SK-N-DZ (cell line): ENCODE measurements around the gene CDH7. TPM values are rescaled to one million over a fixed set of nuclear protein-coding genes. Genes with fewer than 3 reads are reported as not detected.
A peak's percentile ranks its signal among the peaks of the same experiment; 100 is the strongest.

Experiments used
- DNase-seq: peaks from one replicate; pipeline ENCODE4 v3.0.0-alpha.2; 2015; ENCODE audit warnings: low spot score
- polyA plus RNA-seq, 2 experiments: library from polyadenylated mRNA; depleted of rRNA; stranded (reverse); fragments of >200 nt; gene quantifications; 2 replicates each; pipeline ENCODE4 v1.2.3, GENCODE V29; 2014

Gene CDH7, protein sequence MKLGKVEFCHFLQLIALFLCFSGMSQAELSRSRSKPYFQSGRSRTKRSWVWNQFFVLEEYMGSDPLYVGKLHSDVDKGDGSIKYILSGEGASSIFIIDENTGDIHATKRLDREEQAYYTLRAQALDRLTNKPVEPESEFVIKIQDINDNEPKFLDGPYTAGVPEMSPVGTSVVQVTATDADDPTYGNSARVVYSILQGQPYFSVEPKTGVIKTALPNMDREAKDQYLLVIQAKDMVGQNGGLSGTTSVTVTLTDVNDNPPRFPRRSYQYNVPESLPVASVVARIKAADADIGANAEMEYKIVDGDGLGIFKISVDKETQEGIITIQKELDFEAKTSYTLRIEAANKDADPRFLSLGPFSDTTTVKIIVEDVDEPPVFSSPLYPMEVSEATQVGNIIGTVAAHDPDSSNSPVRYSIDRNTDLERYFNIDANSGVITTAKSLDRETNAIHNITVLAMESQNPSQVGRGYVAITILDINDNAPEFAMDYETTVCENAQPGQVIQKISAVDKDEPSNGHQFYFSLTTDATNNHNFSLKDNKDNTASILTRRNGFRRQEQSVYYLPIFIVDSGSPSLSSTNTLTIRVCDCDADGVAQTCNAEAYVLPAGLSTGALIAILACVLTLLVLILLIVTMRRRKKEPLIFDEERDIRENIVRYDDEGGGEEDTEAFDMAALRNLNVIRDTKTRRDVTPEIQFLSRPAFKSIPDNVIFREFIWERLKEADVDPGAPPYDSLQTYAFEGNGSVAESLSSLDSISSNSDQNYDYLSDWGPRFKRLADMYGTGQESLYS
- polyA plus RNA-seq (2014; cell fraction: cytosol; rRNA removed), result 0.08 and 0.43 TPM in 2 replicates
- polyA plus RNA-seq (2014; cell fraction: nucleus; rRNA removed), result 0.22 and 0.24 TPM in 2 replicates

DNA sequence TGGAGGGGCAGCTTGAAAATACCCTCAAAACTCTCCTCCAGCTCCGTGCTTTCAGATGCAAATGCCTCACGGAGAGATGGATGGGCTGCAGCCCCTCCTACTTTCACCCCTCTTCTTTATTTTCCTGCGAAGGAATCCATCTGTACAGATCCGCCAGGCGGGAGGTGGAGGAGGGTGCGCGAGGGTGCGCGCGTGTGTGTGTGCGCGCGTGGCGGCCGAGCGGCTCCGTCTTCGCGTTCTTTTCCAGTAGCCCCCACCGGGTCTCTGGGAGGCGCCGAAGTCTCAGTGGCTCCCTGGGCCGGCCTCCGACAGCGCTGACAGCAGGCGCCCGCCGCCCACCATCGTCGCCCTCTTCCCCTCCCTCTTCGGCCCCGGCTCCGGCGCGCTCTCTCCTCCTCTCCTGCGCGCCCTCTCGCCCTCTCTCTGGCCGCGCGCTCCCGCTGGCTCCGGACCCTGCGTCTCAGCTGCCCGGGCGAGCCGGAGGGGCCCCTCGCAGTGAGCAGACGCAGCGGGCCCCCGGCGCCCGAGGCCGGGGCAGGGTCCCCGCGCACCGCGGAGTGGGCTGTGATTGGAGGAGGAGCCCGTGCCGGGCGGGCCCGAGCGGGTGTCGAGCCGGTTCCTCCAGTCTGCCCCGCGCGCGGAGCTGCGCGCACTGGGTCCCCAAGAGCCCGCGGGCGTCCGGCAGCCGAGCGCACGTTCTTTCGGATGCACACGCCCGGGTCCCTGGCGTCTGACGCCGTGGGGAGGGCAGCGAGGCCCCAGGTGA lies at the start of gene CDH7:
Gene CDH7 (plus strand): TSS at position 624 of the 766 bp plus-strand sequence. CDS start 11,831 bp downstream, outside the sequence.
- DNase-seq, result peak; percentile 39

- no peak for DNase-seq
Observed at GRCh38 chr18:65704046-65704445, 46.8 kb upstream of the CDH7 start.

- DNase-seq, result no peak
Observed at GRCh38 chr18:65706646-65707045, 44.2 kb upstream of the CDH7 start.

DNA sequence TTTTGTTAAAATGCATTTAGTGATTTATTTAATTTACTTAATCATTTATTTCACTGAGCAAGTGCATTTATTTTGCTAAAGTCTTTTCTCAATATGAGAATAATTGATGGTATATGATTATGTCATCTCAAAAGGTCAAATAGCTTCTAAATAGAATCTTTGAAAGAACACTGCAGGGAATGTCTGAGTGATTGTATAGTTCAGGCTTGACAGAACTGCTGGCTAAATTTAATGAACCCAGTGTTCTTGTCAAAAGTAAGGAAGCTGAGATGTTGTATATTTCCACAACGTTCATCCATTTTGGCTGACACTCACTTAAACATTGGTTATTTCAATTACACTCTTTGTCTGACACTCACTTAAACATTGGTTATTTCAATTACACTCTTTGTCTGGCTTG lies 39.3 kb upstream of the CDH7 start:
- no peak for DNase-seq

GRCh38 chr18:65721619-65722018 lies 29.2 kb upstream of the CDH7 start:
- no peak for DNase-seq

GRCh38 chr18:65725251-65726050 lies 25.4 kb upstream of the CDH7 start:
- peak; percentile 44 for DNase-seq

DNA sequence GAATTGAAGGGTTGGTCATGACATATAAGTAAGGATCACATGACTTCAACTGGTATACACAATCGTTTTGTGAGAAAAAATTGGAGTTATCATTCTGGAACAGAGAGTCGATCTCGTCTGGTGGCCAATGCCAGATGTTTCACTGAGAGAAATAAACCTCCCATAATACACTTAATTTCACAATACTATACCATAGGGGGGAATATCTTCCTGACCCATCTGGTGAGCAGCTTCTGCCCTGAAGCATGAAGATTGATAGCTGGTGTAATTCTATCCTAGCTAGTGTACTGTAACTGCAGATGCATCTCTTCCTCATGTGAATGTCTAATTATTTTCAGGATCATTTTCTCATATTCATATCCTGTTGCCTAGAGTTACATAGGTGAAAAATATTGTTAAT lies 15.7 kb upstream of the CDH7 start:
- DNase-seq, result peak; percentile 45

DNA sequence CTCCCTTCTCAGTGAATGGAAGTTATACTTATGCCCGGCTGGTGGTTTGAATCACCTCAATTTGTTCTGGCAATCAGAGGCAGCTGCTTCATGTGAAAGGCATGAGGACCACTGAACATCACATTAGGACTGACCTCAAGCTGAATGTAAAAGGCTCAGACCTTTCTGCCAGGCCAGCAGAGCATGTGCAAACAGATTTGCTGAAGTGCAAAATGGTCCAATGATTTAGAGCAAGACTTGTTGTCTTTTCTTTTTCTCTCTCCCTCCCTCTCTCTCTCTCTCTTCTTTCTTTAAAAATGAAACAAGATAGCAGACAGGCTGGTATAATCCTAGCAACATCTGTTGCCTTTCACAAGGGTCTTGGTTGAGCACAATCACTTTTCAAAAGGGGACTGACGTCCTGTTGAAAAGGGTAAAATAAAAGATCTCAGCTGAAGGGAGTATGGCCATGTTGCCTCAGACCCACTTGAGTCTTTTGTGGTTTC lies 13.3 kb upstream of the CDH7 start:
- no peak for DNase-seq

- no peak for DNase-seq
Observed at GRCh38 chr18:65746936-65747335, 3.9 kb upstream of the CDH7 start.

- DNase-seq, result no peak
Observed at GRCh38 chr18:65748321-65748720, 2.5 kb upstream of the CDH7 start.

GRCh38 chr18:65749841-65750240 lies 971 bp upstream of the CDH7 start:
- peak; percentile 6 for DNase-seq

DNA sequence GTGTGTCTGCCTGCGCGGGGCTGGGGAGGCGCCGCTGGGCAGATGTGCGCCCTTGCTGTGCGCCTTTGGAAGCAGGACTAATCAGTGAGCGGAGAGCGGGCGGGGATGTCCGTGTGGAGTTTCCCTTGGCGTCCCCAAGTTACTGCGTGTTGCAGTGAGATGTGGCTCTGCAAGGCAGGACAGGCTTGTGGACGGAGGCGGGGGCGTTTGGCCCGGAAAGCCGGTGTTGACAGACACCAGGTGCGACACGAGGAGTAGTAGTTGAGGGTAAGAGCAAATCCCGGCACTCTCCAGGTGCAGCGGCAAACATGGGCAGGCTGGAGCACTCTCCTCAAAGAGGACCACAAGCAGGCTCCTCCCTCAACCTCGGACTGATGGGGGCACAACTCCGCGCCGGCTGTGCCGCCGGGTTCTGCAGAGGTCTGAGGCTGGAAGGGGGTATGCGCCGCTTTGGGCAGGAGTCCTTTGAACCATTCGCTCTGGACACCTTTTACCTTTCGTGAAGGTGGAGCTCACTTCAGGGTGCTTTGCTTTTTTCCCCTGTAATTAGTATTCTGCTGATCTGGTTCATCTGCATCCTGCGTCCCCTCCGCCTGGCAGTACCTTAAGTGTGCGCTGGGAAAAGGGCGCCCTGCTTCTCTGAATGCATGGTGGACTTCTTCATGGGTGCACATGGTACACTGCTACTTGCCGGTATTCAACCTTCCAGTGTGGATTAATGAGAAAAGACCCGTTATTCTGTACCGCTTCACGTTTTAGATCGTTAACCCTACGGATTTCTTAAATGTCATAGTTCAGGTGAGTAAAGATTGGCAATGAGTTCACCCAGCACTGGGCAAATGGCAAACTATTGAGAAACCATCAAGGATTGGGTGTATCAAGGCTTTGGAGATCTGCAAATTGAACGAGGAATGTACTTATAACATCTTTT lies 608 bp downstream of the CDH7 start:
- peak; percentile 25 for DNase-seq

GRCh38 chr18:65752625-65753325 lies 2.0 kb downstream of the CDH7 start:
- no peak for DNase-seq

DNA sequence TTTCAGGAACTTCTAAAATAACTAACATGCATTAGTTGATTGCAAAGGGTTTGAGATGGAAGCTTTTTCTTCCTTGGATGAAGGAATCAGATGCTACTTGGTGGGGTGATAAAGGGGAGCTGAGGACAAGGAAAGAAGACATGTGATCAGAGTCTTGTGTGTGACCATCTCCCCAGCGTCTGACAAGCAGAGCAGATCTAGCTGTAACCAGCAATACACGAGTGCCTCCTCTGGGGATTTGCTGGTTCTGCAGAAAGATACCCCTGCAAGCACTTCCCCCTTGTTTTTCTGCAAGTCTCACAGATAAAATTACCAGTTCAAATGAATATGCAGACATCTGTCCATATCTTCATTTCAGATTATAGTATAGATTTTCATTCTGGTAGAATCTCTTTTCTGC lies 2.7 kb downstream of the CDH7 start:
- peak; percentile 72 for DNase-seq

DNA sequence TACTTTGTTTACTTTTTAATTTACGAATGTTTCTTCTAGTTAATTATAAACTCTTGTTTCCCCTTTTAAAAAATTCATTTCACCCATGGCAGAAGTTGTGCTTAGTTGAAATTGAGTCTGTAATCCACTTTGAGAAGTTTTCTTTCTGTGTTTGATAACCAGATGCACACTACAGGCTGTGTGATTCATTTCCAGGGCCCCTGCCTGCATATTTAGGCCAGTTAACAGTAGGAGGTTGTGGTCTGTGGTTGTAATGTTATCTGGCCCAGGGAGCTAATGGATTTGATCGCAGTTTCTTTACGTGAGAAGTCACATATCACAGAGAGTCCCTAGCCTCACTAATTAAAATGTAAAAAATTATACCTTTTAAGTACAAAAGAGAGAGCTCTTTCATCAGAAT lies 3.3 kb downstream of the CDH7 start:
- no peak for DNase-seq

GRCh38 chr18:65755616-65756015 lies 4.8 kb downstream of the CDH7 start:
- no peak for DNase-seq

DNA sequence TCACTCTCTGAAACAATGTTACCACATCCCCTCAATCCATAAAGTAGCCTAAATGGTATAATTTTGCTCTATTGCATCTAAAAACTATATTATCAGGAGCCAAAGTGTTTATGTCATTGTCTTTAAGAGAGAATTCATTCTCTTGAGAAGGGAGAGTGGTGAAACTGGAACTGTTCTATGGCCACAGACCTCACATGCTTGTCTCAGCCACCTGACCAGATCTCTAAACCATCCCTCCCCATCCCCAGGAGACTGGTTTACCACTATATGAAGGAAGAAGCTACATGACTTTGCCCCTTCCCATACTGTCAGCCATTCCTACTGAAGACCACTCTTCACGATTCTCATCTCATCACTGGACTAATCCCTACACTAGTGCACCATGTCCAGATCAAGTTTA lies 9.6 kb downstream of the CDH7 start:
- DNase-seq, result no peak

GRCh38 chr18:65761636-65762295 lies 11.0 kb downstream of the CDH7 start:
- DNase-seq, result no peak

DNA sequence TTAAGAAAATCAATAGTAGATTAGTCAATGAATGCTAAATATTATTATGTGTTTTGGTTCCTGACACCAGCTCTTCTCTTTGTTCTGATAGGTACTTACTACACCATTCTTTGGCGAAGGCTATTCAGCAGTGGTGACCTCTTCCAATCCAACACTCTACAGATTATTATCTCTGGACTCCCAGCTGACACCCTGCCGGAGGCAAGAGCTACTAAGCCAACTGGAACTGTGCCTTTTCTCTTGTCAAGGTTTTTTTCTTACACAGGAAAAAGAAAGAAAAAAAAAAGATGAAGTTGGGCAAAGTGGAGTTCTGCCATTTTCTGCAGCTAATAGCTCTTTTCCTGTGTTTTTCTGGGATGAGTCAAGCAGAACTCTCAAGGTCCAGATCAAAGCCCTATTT lies 11.7 kb downstream of the CDH7 start:
- no peak for DNase-seq
